Measurements from ENCODE around the gene SVIL. TPM values are rescaled to one million over a fixed set of nuclear protein-coding genes. Genes with fewer than 3 reads are reported as not detected.
"Not testable (repeated sequence)": the region's sequence is repeated elsewhere in the genome, so short reads cannot be mapped to it uniquely, and the experiment has no call there.

The SVIL gene
- total and polyA plus RNA-seq, 7 donors: 70.6 to 1,728 (median 792) TPM

GRCh38 chr10:29495366-29495765 lies 139.4 kb downstream of the SVIL start:
- no peaks in the 10 kb centered on the region for H3K27me3 ChIP-seq (ENCODE audit: insufficient read depth in 3 of 3, low read length in 2 of 3)
- intact Hi-C loops (cut with DNase I): loop anchor here in 1 of 2 donors (10.0 kb wide), 1 partner anchor 1189 kb away; no protein-coding TSS in a partner anchor
- H3K4me1 ChIP-seq: no peaks in the 10 kb centered on the region
- peak in 1 of 4 donors; percentile 7 for ATAC-seq
- no peaks in the 10 kb centered on the region for H3K9me3 ChIP-seq
- TF ChIP-seq CTCF (IDR thresholded peaks at IDR 0.05): no peak
- H3K27ac ChIP-seq: no peak overlapping the region
- H3K4me3 ChIP-seq: no peak overlapping the region
- 45 to 50% (median 50%) methylated on average over 9 of the region's 9 CpGs for WGBS, 3 donors
- H3K36me3 ChIP-seq (ENCODE audit: insufficient read depth in 1 of 2, low read depth in 1 of 2): peaks cover 0 to 97% of the 10 kb centered on the region in 2 donors
- peak in 1 of 2 donors; percentile 45 for DNase-seq

- H3K27ac ChIP-seq: peak overlapping the region; percentile 15
- DNase-seq: peak in 1 of 2 donors; percentile 42
- 81 to 95% (median 94%) methylated on average over 6 of the region's 6 CpGs for WGBS, 3 donors
- no peaks in the 10 kb centered on the region for H3K27me3 ChIP-seq (ENCODE audit: insufficient read depth in 3 of 3, low read length in 2 of 3)
- H3K36me3 ChIP-seq (ENCODE audit: insufficient read depth in 1 of 2, low read depth in 1 of 2): peaks cover 0 to 98% of the 10 kb centered on the region in 2 donors
- no peak for ATAC-seq
- H3K9me3 ChIP-seq: no peaks in the 10 kb centered on the region
- no peaks in the 10 kb centered on the region for H3K4me1 ChIP-seq
- H3K4me3 ChIP-seq: no peak overlapping the region
- intact Hi-C loops (cut with DNase I): loop anchor here in 1 of 2 donors (10.0 kb wide), 1 partner anchor 1191 kb away; no protein-coding TSS in a partner anchor
- no peak for TF ChIP-seq CTCF (IDR thresholded peaks at IDR 0.05)
Measured at GRCh38 chr10:29493697-29494096, 141.1 kb downstream of the SVIL start.

- no peaks in the 10 kb centered on the region for H3K27me3 ChIP-seq (ENCODE audit: insufficient read depth in 3 of 3, low read length in 2 of 3)
- no peak for ATAC-seq
- no peak for DNase-seq
- intact Hi-C loops (cut with DNase I): loop anchor here in 1 of 2 donors (10.0 kb wide), 1 partner anchor 1192 kb away; no protein-coding TSS in a partner anchor
- H3K36me3 ChIP-seq (ENCODE audit: insufficient read depth in 1 of 2, low read depth in 1 of 2): peaks cover 0 to 98% of the 10 kb centered on the region in 2 donors
- H3K4me3 ChIP-seq: no peak overlapping the region
- H3K27ac ChIP-seq: no peak overlapping the region
- H3K9me3 ChIP-seq: no peaks in the 10 kb centered on the region
- H3K4me1 ChIP-seq: no peaks in the 10 kb centered on the region
- TF ChIP-seq CTCF (IDR thresholded peaks at IDR 0.05): no peak
- 92 to 95% (median 94%) methylated on average over 11 of the region's 11 CpGs for WGBS, 3 donors
Measured at GRCh38 chr10:29492774-29493173, 142.0 kb downstream of the SVIL start.

DNA sequence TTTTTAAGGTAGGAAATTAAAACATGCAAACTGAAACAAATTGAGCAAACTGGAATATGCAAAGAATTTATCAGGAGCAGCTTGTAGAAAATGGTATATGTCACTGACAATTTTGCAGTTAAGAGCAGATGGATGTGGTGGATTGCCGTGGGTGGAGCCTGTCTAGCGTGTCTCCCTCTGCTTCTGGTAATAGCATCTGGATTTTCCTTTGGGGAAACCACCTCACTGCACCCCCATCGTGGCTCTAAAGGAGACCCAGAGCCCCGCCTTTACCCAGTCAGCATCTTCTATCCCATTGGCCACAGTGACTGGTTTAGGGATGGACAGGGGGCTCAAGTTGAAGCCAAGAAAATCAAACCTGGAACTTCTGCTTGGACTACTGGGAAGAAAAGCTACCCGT lies 142.9 kb downstream of the SVIL start:
- DNase-seq (no peak), ATAC-seq (no peak)
- Histone ChIP-seq H3K4me1 (no peaks in the 10 kb centered on the region), H3K9me3 (no peaks in the 10 kb centered on the region), H3K27ac (no peak overlapping the region), H3K27me3 (ENCODE audit: insufficient read depth in 3 of 3, low read length in 2 of 3) (no peaks in the 10 kb centered on the region), H3K4me3 (no peak overlapping the region), H3K36me3 (ENCODE audit: insufficient read depth in 1 of 2, low read depth in 1 of 2) (peaks cover 4 to 98% of the 10 kb centered on the region in 2 donors)
- WGBS, 3 donors: 75 to 82% (median 75%) methylated on average over 5 of the region's 5 CpGs
- intact Hi-C loops (cut with DNase I): loop anchor here in 1 of 2 donors (10.0 kb wide), 1 partner anchor 1193 kb away; no protein-coding TSS in a partner anchor
- no peak for TF ChIP-seq CTCF (IDR thresholded peaks at IDR 0.05)

DNA sequence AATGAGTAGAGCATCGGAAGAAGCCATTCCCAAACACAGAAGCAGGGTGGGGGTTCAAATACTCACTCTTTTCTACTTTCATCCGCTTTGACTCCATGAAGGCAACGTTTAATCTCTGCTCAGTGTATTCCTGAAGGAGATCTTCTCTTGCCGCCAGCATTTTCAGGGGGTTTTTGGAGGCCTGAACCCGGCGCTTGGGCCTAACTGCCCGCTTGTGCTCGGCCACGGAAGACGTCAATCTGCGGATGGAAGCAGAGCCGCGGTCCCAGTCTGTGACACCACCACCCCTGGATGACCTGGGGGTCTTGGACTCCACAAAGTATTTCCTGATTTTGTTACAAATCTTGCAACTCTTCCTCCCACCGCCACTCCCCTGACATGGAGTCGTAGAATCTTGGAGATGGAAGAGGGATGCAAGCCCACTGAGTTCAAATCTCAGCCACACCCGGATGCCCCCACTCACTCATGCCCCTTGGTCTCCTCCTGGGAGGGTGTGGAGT lies 143.9 kb downstream of the SVIL start:
- not testable (repeated sequence) for H3K4me1 ChIP-seq; H3K27ac ChIP-seq; H3K27me3 ChIP-seq (ENCODE audit: insufficient read depth in 3 of 3, low read length in 2 of 3); H3K4me3 ChIP-seq; H3K9me3 ChIP-seq
- intact Hi-C loops (cut with DNase I): loop anchor here in 1 of 2 donors (10.0 kb wide), 1 partner anchor 1194 kb away; no protein-coding TSS in a partner anchor
- H3K36me3 ChIP-seq (ENCODE audit: insufficient read depth in 1 of 2, low read depth in 1 of 2): peaks cover 4 to 99% of the 10 kb centered on the region in 2 donors
- WGBS, 3 donors: 95 to 96% (median 95%) methylated on average over 16 of the region's 16 CpGs
- ATAC-seq: peak in 1 of 4 donors; percentile 5
- DNase-seq: peak in 1 of 2 donors; percentile 13

DNA sequence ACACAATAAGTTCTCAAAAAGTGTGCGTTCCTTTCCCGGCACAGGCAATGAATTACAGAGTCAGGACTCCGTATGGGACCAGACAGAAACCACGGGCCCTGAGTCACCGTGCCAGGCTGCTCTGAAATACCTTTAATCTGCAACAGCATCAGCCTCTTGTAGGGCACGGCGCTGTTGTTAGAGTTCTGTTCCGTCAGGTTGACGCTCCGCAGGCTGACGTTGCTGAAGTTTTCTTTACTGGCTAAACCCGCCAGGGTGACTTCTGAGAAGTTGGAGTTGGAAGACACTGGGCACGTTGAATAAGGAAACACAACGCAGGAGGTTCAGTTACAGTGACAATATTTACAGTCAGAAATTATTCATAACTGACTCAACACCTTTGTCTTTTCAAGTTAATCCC lies 146.3 kb downstream of the SVIL start:
- DNase-seq; H3K27me3 ChIP-seq (ENCODE audit: insufficient read depth in 3 of 3, low read length in 2 of 3); intact Hi-C loops (cut with DNase I); H3K4me3 ChIP-seq; H3K9me3 ChIP-seq; H3K4me1 ChIP-seq: not testable (repeated sequence)
- H3K36me3 ChIP-seq (ENCODE audit: insufficient read depth in 1 of 2, low read depth in 1 of 2): peaks cover 4 to 100% of the 10 kb centered on the region in 2 donors
- peak in 3 of 4 donors; percentile 15 to 45 (median 31) for ATAC-seq
- WGBS, 3 donors: 76 to 88% (median 86%) methylated on average over 14 of the region's 14 CpGs
- peak overlapping the region; percentile 5 for H3K27ac ChIP-seq

DNA sequence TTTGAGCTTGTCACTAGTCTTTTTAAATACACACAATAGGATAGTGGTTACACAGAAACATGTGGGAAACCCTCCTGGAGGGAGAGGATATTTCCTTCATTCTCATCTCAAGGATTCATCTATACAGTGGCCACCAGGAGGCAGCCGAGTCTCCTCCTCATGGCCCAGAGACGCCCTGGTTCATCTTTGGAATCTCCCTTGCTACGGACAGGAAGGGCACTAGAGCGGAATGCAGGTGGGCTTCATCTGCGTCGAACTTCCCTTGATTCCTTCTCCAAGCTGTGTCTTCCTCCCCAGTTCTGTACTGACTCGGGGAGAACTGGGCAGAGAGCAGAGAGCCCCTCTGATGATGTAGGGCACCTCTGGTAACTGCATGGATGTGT lies 146.9 kb downstream of the SVIL start:
- intact Hi-C loops (cut with DNase I); H3K9me3 ChIP-seq; H3K4me3 ChIP-seq; H3K4me1 ChIP-seq; DNase-seq; H3K27me3 ChIP-seq (ENCODE audit: insufficient read depth in 3 of 3, low read length in 2 of 3): not testable (repeated sequence)
- Histone ChIP-seq H3K36me3 (ENCODE audit: insufficient read depth in 1 of 2, low read depth in 1 of 2) (peaks cover 7 to 100% of the 10 kb centered on the region in 2 donors), H3K27ac (peak overlapping the region; percentile 5)
- WGBS, 3 donors: 65 to 71% (median 70%) methylated on average over 7 of the region's 7 CpGs
- peak in 3 of 4 donors; percentile 17 to 35 (median 23) for ATAC-seq

All from psoas muscle (tissue), 8 donors.